ENCODE results near the gene TNFAIP8L1.

- TF ChIP-seq, protein P1, sequence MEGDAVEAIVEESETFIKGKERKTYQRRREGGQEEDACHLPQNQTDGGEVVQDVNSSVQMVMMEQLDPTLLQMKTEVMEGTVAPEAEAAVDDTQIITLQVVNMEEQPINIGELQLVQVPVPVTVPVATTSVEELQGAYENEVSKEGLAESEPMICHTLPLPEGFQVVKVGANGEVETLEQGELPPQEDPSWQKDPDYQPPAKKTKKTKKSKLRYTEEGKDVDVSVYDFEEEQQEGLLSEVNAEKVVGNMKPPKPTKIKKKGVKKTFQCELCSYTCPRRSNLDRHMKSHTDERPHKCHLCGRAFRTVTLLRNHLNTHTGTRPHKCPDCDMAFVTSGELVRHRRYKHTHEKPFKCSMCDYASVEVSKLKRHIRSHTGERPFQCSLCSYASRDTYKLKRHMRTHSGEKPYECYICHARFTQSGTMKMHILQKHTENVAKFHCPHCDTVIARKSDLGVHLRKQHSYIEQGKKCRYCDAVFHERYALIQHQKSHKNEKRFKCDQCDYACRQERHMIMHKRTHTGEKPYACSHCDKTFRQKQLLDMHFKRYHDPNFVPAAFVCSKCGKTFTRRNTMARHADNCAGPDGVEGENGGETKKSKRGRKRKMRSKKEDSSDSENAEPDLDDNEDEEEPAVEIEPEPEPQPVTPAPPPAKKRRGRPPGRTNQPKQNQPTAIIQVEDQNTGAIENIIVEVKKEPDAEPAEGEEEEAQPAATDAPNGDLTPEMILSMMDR (IDR thresholded peaks at IDR 0.05): no peak
- TF ChIP-seq POLR2A (IDR thresholded peaks at IDR 0.05): no peak
These were observed 21.0 kb downstream of the TNFAIP8L1 start for GRCh38 chr19:4660181-4660791.

Data from thyroid gland (tissue), 4 donors.